Omental fat pad (tissue), 4 donors: ENCODE data around the gene PKDCC. TPM values are rescaled to one million over a fixed set of nuclear protein-coding genes. Genes with fewer than 3 reads are reported as not detected.
A peak's percentile ranks its signal among the peaks of the same experiment; 100 is the strongest.

Experiments
- ATAC-seq: fragments of 150-250 bp; one replicate; pipeline ENCODE4 v1.9.1; 2016; ENCODE audit warnings: mild to moderate bottlenecking, moderate library complexity; ENCODE audit not compliant: low FRiP score
- DNase-seq: peaks from one replicate; pipeline ENCODE4 v3.0.0-alpha.2; 2019; ENCODE audit warnings: low spot score
- CTCF ChIP-seq, 3 donors: fragments of 450-650 bp; IDR thresholded peaks; one replicate each; pipeline ENCODE4 v1.5.1; 2016 to 2017; ENCODE audit warnings: antibody characterized with exemption in 3 of 3, mild to moderate bottlenecking in 3 of 3, moderate library complexity in 2 of 3
- total RNA-seq, 4 donors: library from RNA; depleted of rRNA; stranded (reverse); fragments of >200 nt; gene quantifications; one replicate each; pipeline ENCODE4 v1.1.0, GENCODE V29; 2016

PKDCC gene
- total RNA-seq, 4 donors from 2014 or later = 72.6 to 307 (median 149) TPM

DNA sequence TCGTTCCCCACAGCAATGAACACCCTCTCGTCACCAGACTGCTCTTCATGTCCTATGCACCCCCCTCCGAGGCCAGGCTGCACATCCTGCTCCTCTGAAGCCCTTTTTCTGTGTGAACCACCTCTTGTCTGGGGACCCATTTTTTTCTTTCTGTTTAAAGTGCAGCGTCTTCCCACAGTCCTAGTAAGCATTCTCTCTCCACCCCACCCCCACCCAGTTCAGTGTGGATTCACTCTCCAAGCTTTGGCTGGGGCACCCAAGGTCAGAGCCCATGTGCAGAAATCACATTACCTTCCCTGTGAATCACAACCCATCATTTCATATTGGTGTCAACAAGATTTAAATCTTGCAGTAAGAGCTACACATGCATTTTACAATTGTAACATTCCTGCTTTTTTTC is 26.4 kb upstream of the PKDCC start:
- no peak for TF ChIP-seq CTCF (IDR thresholded peaks at IDR 0.05)
- ATAC-seq (peak; percentile 76), DNase-seq (no peak)

DNA sequence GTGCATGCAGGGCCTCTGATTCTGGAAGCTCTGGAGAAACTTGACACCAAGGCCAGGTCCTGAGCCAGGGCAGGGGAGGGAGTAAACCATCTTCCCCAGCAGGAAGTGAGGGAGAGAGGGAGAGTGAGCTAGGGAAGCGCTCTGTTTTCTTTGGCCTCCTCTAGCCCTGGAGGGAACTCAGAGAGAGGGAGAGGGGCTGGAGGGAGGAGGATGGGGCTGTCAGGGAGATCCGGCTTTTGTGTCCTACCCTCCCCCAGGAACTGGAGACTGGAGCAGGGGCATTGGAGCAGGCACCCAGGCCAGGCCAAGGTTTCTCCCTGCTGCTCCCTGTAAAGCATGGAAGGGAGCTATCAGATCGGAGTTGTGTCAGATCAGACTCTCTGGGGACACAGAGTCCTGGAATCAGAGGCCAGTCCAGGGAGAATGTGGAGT is 22.7 kb upstream of the PKDCC start:
- DNase-seq (no peak), ATAC-seq (peak; percentile 64)

DNA sequence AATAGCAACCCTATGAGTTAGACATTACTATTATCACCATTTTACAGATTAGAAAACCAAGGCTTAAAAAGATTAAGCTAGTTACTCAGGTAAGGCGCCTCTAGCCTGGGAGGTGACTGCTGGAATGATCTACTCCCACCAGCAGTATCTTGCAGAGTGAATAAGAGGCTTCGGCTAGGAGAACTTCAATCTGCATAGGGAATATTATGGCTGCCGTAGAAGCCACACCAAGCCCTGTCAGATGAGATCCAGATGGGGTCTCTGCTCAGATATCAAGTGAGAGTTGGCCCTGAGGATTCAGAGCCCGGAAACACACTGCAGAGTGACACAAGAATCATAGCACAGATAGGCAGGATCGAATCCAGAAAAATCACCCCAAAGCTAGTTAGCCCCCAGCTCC is 21.5 kb upstream of the PKDCC start:
- ATAC-seq (no peak), DNase-seq (no peak)
- TF ChIP-seq CTCF (IDR thresholded peaks at IDR 0.05) = no peak

More for the DNA sequence above, 22.7 kb upstream of the PKDCC start:
- TF ChIP-seq CTCF (IDR thresholded peaks at IDR 0.05) = no peak

DNA sequence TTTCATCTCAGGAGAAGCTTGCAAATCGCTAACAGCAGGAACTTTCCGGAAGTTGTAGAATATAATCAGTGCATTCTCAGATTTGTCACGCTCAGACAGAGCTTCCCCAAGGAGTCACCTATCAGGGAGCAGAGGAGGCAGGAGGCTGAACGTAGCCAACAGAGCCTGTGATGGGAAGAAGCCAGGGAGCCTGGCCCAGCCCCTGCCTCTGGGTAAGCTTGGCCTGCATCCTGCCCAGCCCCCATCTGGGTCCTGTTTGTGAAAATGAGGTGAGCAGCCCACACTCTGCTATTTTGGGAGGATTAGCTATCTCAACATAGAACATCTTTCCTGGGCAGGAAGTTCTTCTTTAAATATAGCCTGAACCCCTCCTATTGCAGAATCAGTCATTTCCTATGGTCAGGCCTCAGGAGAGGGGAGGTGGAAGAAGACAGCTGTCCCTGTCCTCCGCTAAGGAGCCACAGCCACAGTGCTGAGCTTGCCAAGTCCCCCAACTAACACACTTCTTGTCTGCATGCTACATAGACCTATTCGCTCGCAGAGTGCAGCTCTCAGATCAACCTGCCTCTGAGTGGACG is 19.2 kb upstream of the PKDCC start:
- no peak for DNase-seq
- ATAC-seq = no peak
- TF ChIP-seq CTCF (IDR thresholded peaks at IDR 0.05) = no peak

DNA sequence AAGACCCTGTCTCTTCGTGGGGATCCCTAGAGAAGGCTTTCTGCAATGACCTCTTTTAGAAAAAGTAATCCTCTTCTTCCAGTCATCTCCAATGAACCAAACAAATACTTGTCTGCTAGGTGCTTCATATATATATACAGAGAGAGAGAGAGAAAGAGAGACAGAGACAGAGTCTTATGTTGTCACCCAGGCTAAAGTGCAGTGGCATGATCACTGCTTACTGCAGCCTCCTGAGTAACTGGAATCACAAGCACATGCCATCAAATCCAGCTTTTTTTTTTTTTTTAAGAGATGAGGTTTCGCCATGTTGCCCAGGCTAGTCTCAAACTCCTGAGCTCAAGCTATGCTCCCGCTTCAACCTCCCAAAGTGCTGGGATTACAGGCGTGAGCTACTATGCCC is 18.6 kb upstream of the PKDCC start:
- no peak for TF ChIP-seq CTCF (IDR thresholded peaks at IDR 0.05)
- ATAC-seq (no peak), DNase-seq (no peak)

DNA sequence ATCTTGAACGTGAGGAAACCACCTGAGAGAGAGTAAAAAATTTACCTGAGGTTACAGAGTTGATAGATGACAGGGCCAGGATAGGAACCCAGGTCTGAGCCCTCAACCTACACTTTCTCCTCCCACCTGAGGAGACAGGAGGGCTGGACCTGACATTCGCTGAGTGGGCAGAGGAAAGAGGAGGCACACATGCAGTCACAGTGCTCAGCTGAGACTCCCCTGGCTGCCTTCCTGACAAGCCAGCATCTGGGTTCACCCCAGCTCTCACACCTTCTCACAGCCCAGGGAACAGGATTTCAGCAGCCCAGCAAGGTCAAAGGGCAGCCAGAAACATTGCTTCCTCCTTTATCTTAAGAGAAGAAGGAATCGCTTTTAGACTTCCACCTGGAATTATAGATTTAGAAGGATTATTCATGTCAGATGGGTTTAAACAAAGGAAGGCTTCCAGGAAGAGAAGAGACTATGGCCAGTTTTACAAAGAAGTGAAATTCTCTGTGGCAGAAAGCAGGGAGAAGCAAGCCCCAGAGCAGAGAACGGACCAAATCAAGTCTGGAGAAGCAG is 18.1 kb upstream of the PKDCC start:
- no peak for ATAC-seq
- no peak for TF ChIP-seq CTCF (IDR thresholded peaks at IDR 0.05)
- no peak for DNase-seq

DNA sequence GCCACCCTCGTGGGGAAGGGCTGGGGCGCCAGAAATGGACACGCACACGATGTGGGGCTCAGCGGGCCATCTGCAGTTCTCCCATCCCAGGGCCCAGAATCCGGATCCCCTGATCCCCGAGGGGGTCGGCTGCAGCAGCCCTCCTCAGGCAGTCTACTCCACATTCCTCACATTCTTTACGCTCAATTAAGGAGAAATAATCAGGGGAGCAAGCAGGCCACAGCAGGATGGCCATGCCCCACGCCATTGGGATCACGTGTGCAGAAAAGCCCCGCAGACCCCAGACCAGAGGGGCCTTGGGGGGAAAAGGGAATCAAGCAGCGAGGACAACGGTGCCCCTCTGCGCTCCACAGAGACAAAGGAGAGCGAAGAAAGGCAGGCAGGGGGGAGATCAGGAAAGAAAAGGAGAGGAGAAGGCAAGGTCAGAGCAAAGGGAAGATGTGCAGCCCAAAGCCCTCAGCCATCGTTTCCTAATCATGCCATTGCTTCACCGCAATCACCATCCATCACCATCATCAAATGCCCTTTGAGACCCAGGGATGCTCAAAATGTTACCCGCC is 17.5 kb upstream of the PKDCC start:
- ATAC-seq = no peak
- no peak for DNase-seq
- no peak for TF ChIP-seq CTCF (IDR thresholded peaks at IDR 0.05)
